Vagina (tissue), 2 donors: ENCODE measurements around the gene ESYT1. TPM values are rescaled to one million over a fixed set of nuclear protein-coding genes. Genes with fewer than 3 reads are reported as not detected.

Experiments
- DNase-seq, 2 donors: peaks; one replicate each; pipeline ENCODE4 v3.0.0-alpha.2; 2017; ENCODE audit errors: extremely low spot score in 2 of 2
- H3K27ac ChIP-seq: fragments of 200-600 bp; sonication (generic); one replicate; pipeline ENCODE4 v1.5.1; 2019
- H3K27me3 ChIP-seq: fragments of 200-600 bp; sonication (generic); one replicate; pipeline ENCODE4 v1.5.1; 2019
- H3K36me3 ChIP-seq, 2 donors: fragments of 200-600 bp; sonication (generic); one replicate each; pipeline ENCODE4 v1.5.1; 2017 to 2019
- H3K4me1 ChIP-seq: fragments of 200-600 bp; sonication (generic); one replicate; pipeline ENCODE4 v1.5.1; 2019
- H3K4me3 ChIP-seq, 2 donors: fragments of 200-600 bp; sonication (generic); 1 replicate in 1 of 2; 2 replicates in 1 of 2; pipeline ENCODE4 v1.5.1; 2016 to 2019
- H3K9me3 ChIP-seq: fragments of 200-600 bp; sonication (generic); one replicate; pipeline ENCODE4 v1.5.1; 2019
- CTCF ChIP-seq, 3 experiments: fragments of 450-650 bp in 2 of 3; fragments of 200-600 bp in 1 of 3; sonication (generic) in 1 of 3; IDR thresholded peaks; one replicate each; pipeline ENCODE4 v1.5.1; 2017 to 2019; ENCODE audit warnings: antibody characterized with exemption in 3 of 3, mild to moderate bottlenecking in 2 of 3, moderate library complexity in 2 of 3
- POLR2A ChIP-seq, 2 donors: fragments of 450-650 bp; IDR thresholded peaks; one replicate each; pipeline ENCODE4 v1.6.1; 2017; ENCODE audit warnings: antibody characterized with exemption in 2 of 2, mild to moderate bottlenecking in 2 of 2, moderate library complexity in 2 of 2
- POLR2AphosphoS5 ChIP-seq, 2 donors: sonication (generic); formaldehyde crosslinking; IDR thresholded peaks; one replicate each; pipeline ENCODE4 v1.9.0; 2017; ENCODE audit warnings: antibody characterized with exemption in 2 of 2, mild to moderate bottlenecking in 2 of 2, low read depth in 1 of 2; ENCODE audit not compliant: insufficient read depth in 1 of 2
- intact Hi-C: fragments of 100-400 bp; cut with DNase I; formaldehyde crosslinking; loops from one replicate; pipeline ENCODE4 v1.15.1; 2023
- total RNA-seq: library from RNA; depleted of rRNA; stranded (reverse); fragments of >200 nt; gene quantifications from one replicate; pipeline ENCODE4 v1.2.3, GENCODE V29; 2016

Gene ESYT1
- total RNA-seq, 1 donor from 2014 or later = 140 TPM

GRCh38 chr12:56129942-56130495 lies 2.0 kb downstream of the ESYT1 start:
- no peak for DNase-seq
- peak overlapping the region; percentile 75 to 86 for H3K4me3 ChIP-seq
- no peaks in the 10 kb centered on the region for H3K27me3 ChIP-seq
- intact Hi-C loops = loop anchor here (10.0 kb wide), 1 partner anchor 95 kb away; the partner anchor contains the start of genes NABP2 and RNF41
- peak overlapping the region; percentile 95 for H3K27ac ChIP-seq
- H3K9me3 ChIP-seq = no peaks in the 10 kb centered on the region
- H3K4me1 ChIP-seq = peaks cover 35% of the 10 kb centered on the region
- H3K36me3 ChIP-seq = peaks cover 4 to 46% of the 10 kb centered on the region in 2 donors
- TF ChIP-seq POLR2A (IDR thresholded peaks at IDR 0.05) = no peak
- TF ChIP-seq POLR2AphosphoS5 (IDR thresholded peaks at IDR 0.05; ENCODE audit: insufficient read depth in 1 of 2, low read depth in 1 of 2) = no peak
- TF ChIP-seq CTCF (IDR thresholded peaks at IDR 0.05) = no peak

GRCh38 chr12:56130876-56131275 lies 2.8 kb downstream of the ESYT1 start:
- peaks cover 4 to 54% of the 10 kb centered on the region in 2 donors for H3K36me3 ChIP-seq
- intact Hi-C loops = no loop called here

GRCh38 chr12:56134897-56135296 lies 6.8 kb downstream of the ESYT1 start:
- Histone ChIP-seq H3K27ac (no peak overlapping the region), H3K36me3 (peaks cover 4 to 92% of the 10 kb centered on the region in 2 donors), H3K27me3 (no peaks in the 10 kb centered on the region), H3K9me3 (no peaks in the 10 kb centered on the region), H3K4me3 (no peak overlapping the region), H3K4me1 (peaks cover 7% of the 10 kb centered on the region)
- intact Hi-C loops = no loop called here
- TF ChIP-seq POLR2AphosphoS5 (IDR thresholded peaks at IDR 0.05; ENCODE audit: insufficient read depth in 1 of 2, low read depth in 1 of 2) (no peak), CTCF (IDR thresholded peaks at IDR 0.05) (no peak), POLR2A (IDR thresholded peaks at IDR 0.05) (no peak)
- no peak for DNase-seq

More at GRCh38 chr12:56130876-56131275, 2.8 kb downstream of the ESYT1 start:
- no peak overlapping the region for H3K4me3 ChIP-seq
- no peak for DNase-seq
- no peak overlapping the region for H3K27ac ChIP-seq
- no peaks in the 10 kb centered on the region for H3K27me3 ChIP-seq
- no peak for TF ChIP-seq CTCF (IDR thresholded peaks at IDR 0.05)
- TF ChIP-seq POLR2AphosphoS5 (IDR thresholded peaks at IDR 0.05; ENCODE audit: insufficient read depth in 1 of 2, low read depth in 1 of 2) = no peak
- no peak for TF ChIP-seq POLR2A (IDR thresholded peaks at IDR 0.05)
- H3K9me3 ChIP-seq = no peaks in the 10 kb centered on the region
- H3K4me1 ChIP-seq = peaks cover 33% of the 10 kb centered on the region

- peaks cover 2% of the 10 kb centered on the region for H3K4me1 ChIP-seq
- DNase-seq = no peak
- intact Hi-C loops = no loop called here
- H3K27me3 ChIP-seq = no peaks in the 10 kb centered on the region
- TF ChIP-seq CTCF (IDR thresholded peaks at IDR 0.05) (no peak), POLR2A (IDR thresholded peaks at IDR 0.05) (no peak), POLR2AphosphoS5 (IDR thresholded peaks at IDR 0.05; ENCODE audit: insufficient read depth in 1 of 2, low read depth in 1 of 2) (no peak)
- H3K4me3 ChIP-seq = no peak overlapping the region
- H3K9me3 ChIP-seq = no peaks in the 10 kb centered on the region
- peaks cover 4 to 94% of the 10 kb centered on the region in 2 donors for H3K36me3 ChIP-seq
- H3K27ac ChIP-seq = no peak overlapping the region
Observed at GRCh38 chr12:56137853-56138571, 9.9 kb downstream of the ESYT1 start.
